Measurements from ENCODE around the gene CHST11.

GRCh38 chr12:104748356-104748755, 291.6 kb downstream of the CHST11 start:
- TF ChIP-seq POLR2A (IDR thresholded peaks at IDR 0.05) (no peak), POLR2AphosphoS5 (IDR thresholded peaks at IDR 0.05) (no peak)
- TF ChIP-seq, protein P1, sequence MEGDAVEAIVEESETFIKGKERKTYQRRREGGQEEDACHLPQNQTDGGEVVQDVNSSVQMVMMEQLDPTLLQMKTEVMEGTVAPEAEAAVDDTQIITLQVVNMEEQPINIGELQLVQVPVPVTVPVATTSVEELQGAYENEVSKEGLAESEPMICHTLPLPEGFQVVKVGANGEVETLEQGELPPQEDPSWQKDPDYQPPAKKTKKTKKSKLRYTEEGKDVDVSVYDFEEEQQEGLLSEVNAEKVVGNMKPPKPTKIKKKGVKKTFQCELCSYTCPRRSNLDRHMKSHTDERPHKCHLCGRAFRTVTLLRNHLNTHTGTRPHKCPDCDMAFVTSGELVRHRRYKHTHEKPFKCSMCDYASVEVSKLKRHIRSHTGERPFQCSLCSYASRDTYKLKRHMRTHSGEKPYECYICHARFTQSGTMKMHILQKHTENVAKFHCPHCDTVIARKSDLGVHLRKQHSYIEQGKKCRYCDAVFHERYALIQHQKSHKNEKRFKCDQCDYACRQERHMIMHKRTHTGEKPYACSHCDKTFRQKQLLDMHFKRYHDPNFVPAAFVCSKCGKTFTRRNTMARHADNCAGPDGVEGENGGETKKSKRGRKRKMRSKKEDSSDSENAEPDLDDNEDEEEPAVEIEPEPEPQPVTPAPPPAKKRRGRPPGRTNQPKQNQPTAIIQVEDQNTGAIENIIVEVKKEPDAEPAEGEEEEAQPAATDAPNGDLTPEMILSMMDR (IDR thresholded peaks at IDR 0.05): no peak

Measured in sigmoid colon (tissue), 4 donors.